HCT116 (cell line): ENCODE measurements around the gene ANXA5. TPM values are rescaled to one million over a fixed set of nuclear protein-coding genes. Genes with fewer than 3 reads are reported as not detected.

ENCODE experiments used
- ATAC-seq: fragments of 200-7000 bp; cut with Tn5 transposase; 2 replicates; pipeline ENCODE4 v1.9.1; 2020; ENCODE audit warnings: mild to moderate bottlenecking, moderate library complexity
- BruUV-seq: library from RNA; stranded (reverse); fragments of 400-500 nt; replicated peaks from 2 replicates; lab custom pipeline; 2021; lab: Mats Ljungman, UMichigan
- CTCF ChIA-PET: fragments of 300-600 bp; sonication (Branson Sonifier 250); formaldehyde crosslinking; loops from one replicate; lab custom pipeline; 2021; ENCODE audit warnings: antibody characterized with exemption; lab: Charles Lee
- POLR2A ChIA-PET: fragments of 300-600, 350-600 bp; sonication (Branson Sonifier 250); formaldehyde crosslinking; loops from one replicate; lab custom pipeline; 2021; ENCODE audit warnings: antibody characterized with exemption; lab: Charles Lee
- RAD21 ChIA-PET, 2 experiments: fragments of 300-600 bp; sonication (Branson Sonifier 250); formaldehyde crosslinking; loops; one replicate each; lab custom pipeline; 2023; ENCODE audit warnings: low total read pairs in 2 of 2; ENCODE audit not compliant: uncharacterized antibody in 2 of 2, unreplicated experiment in 2 of 2, low non-redundant PET in 1 of 2; lab: Charles Lee
- DNase-seq: peaks from one replicate; pipeline ENCODE4 v3.0.0-alpha.2; 2010; ENCODE audit warnings: low read depth, low spot score
- H2AFZ ChIP-seq: fragments of 200-600 bp; shearing (Covaris generic), sonication (generic); 2 replicates; pipeline ENCODE4 v1.6.1; 2017; ENCODE audit warnings: low read depth, mixed run types, mixed read lengths, antibody characterized with exemption, low read length; ENCODE audit not compliant: poor library complexity, severe bottlenecking
- H3K27ac ChIP-seq: 2 replicates; pipeline ENCODE4 v1.5.1; 2012; ENCODE audit warnings: low read depth, low read length
- H3K27me3 ChIP-seq: fragments of 200-600 bp; sonication (generic); 2 replicates; pipeline ENCODE4 v1.6.1; 2016; ENCODE audit warnings: mixed run types, low read length, mixed read lengths; ENCODE audit not compliant: insufficient read depth
- H3K36me3 ChIP-seq, 2 experiments: fragments of 200-500 bp in 1 of 2; fragments of 200-600 bp in 1 of 2; sonication (Bioruptor generic) in 1 of 2; sonication (generic) in 1 of 2; 2 replicates each; pipeline versions ENCODE4 v1.5.1 to v1.6.1; 2014 to 2016; ENCODE audit warnings: low read length in 2 of 2, inconsistent platforms in 1 of 2, mixed read lengths in 1 of 2, mixed run types in 1 of 2; ENCODE audit not compliant: insufficient read depth in 2 of 2, control insufficient read depth in 1 of 2
- H3K4me1 ChIP-seq, 2 experiments: fragments of 200-600 bp in 1 of 2; sonication (generic) in 1 of 2; 2 replicates each; pipeline versions ENCODE4 v1.5.1 to v1.6.1; 2012 to 2017; ENCODE audit warnings: low read length in 2 of 2, inconsistent platforms in 1 of 2, mild to moderate bottlenecking in 1 of 2, mixed read lengths in 1 of 2, mixed run types in 1 of 2, moderate library complexity in 1 of 2; ENCODE audit not compliant: insufficient read depth in 2 of 2, control insufficient read depth in 1 of 2
- H3K4me2 ChIP-seq: fragments of 200-600 bp; sonication (generic); 2 replicates; pipeline ENCODE4 v1.6.1; 2017; ENCODE audit warnings: mixed run types, low read length, mixed read lengths
- H3K4me3 ChIP-seq, 2 experiments: fragments of 200-600 bp in 1 of 2; sonication (generic) in 1 of 2; replicated peaks in 1 of 2; 2 replicates each; pipeline ENCODE4 v1.5.1; 2011 to 2016; ENCODE audit warnings: low read length in 2 of 2, control low read depth in 1 of 2, low read depth in 1 of 2, mild to moderate bottlenecking in 1 of 2, mixed read lengths in 1 of 2, mixed run types in 1 of 2
- H3K79me2 ChIP-seq: fragments of 200-600 bp; sonication (generic); 2 replicates; pipeline ENCODE4 v1.6.1; 2017; ENCODE audit warnings: mild to moderate bottlenecking, mixed run types, low read length, moderate library complexity, mixed read lengths; ENCODE audit not compliant: insufficient read depth
- H3K9ac ChIP-seq: fragments of 200-600 bp; sonication (generic); 2 replicates; pipeline ENCODE4 v1.6.1; 2016; ENCODE audit warnings: low read length, mixed read lengths
- H3K9me2 ChIP-seq: fragments of 200-600 bp; sonication (generic), shearing (Covaris generic); 2 replicates; pipeline ENCODE4 v1.6.1; 2017; ENCODE audit warnings: mixed run types, mild to moderate bottlenecking, moderate library complexity; ENCODE audit not compliant: insufficient read depth
- H3K9me3 ChIP-seq, 2 experiments: fragments of 200-500 bp in 1 of 2; fragments of 200-600 bp in 1 of 2; sonication (Bioruptor generic) in 1 of 2; sonication (generic) in 1 of 2; 2 replicates each; pipeline ENCODE4 v1.6.1; 2014 to 2017; ENCODE audit warnings: low read length in 2 of 2, mixed read lengths in 2 of 2, inconsistent platforms in 1 of 2, low read depth in 1 of 2, mild to moderate bottlenecking in 1 of 2, mixed run types in 1 of 2, moderate library complexity in 1 of 2; ENCODE audit not compliant: control insufficient read depth in 1 of 2, insufficient read depth in 1 of 2
- H4K20me1 ChIP-seq: fragments of 200-600 bp; sonication (generic), shearing (Covaris generic); 2 replicates; pipeline ENCODE4 v1.6.1; 2017; ENCODE audit warnings: mixed run types, mild to moderate bottlenecking, moderate library complexity; ENCODE audit not compliant: insufficient read depth
- CTCF ChIP-seq, 3 experiments: fragments of 200-600 bp in 1 of 3; sonication (generic) in 1 of 3; IDR thresholded peaks in 2 of 3; conservative IDR thresholded peaks in 1 of 3; 2 replicates each; pipeline ENCODE4 v1.5.1; 2012 to 2017; ENCODE audit warnings: low read depth in 2 of 3, low read length in 2 of 3, antibody characterized with exemption in 1 of 3, borderline replicate concordance in 1 of 3, control low read depth in 1 of 3, mild to moderate bottlenecking in 1 of 3, mixed read lengths in 1 of 3, mixed run types in 1 of 3, moderate library complexity in 1 of 3; ENCODE audit not compliant: insufficient read depth in 1 of 3
- EGR1 ChIP-seq: IDR thresholded peaks from 2 replicates; pipeline ENCODE4 v1.6.1; 2012; ENCODE audit warnings: low read depth
- ELF1 ChIP-seq: IDR thresholded peaks from 2 replicates; pipeline ENCODE4 v1.6.1; 2012; ENCODE audit warnings: low read depth, borderline replicate concordance
- EZH2 ChIP-seq: fragments of 200-600 bp; sonication (generic); IDR thresholded peaks from 2 replicates; pipeline ENCODE4 v1.6.1; 2017; ENCODE audit warnings: antibody characterized with exemption, mixed run types
- EZH2phosphoT487 ChIP-seq: fragments of 200-600 bp; IDR thresholded peaks from 2 replicates; pipeline ENCODE4 v1.6.1; 2018; ENCODE audit warnings: antibody characterized with exemption, borderline replicate concordance
- FOSL1 ChIP-seq: IDR thresholded peaks from 2 replicates; pipeline ENCODE4 v1.6.1; 2012; ENCODE audit warnings: low read depth
- JUND ChIP-seq: IDR thresholded peaks from 2 replicates; pipeline ENCODE4 v1.6.1; 2012
- MAX ChIP-seq: IDR thresholded peaks from 2 replicates; pipeline ENCODE4 v1.6.1; 2012
- POLR2A ChIP-seq: IDR thresholded peaks from 2 replicates; pipeline ENCODE4 v1.7.0; 2011; ENCODE audit warnings: borderline replicate concordance; ENCODE audit not compliant: insufficient read depth, insufficient read length; ENCODE audit errors: extremely low read depth
- POLR2AphosphoS5 ChIP-seq: IDR thresholded peaks from 2 replicates; pipeline ENCODE4 v1.6.1; 2011; ENCODE audit warnings: mild to moderate bottlenecking, low read depth, low read length, moderate library complexity
- REST ChIP-seq: IDR thresholded peaks from 2 replicates; pipeline ENCODE4 v1.6.1; 2012; ENCODE audit warnings: low read depth
- SIN3A ChIP-seq: IDR thresholded peaks from 2 replicates; pipeline ENCODE4 v1.6.1; 2012; ENCODE audit warnings: low read depth
- SRF ChIP-seq: IDR thresholded peaks from 2 replicates; pipeline ENCODE4 v1.6.1; 2012; ENCODE audit warnings: low read depth
- ZBTB33 ChIP-seq: IDR thresholded peaks from 2 replicates; pipeline ENCODE4 v1.6.1; 2011; ENCODE audit warnings: mild to moderate bottlenecking, low read length, moderate library complexity; ENCODE audit not compliant: insufficient replicate concordance; ENCODE audit errors: extremely low read depth
- ZNF274 ChIP-seq: fragments of 200-500 bp; sonication (Bioruptor generic); IDR thresholded peaks from 2 replicates; pipeline ENCODE4 v1.6.1; 2014; ENCODE audit warnings: mild to moderate bottlenecking, low read depth, low read length, inconsistent platforms
- intact Hi-C: fragments of 100-400 bp; cut with micrococcal nuclease; formaldehyde crosslinking; loops from 2 replicates; pipeline ENCODE4 v1.10.0; 2022
- total RNA-seq: library from RNA; stranded (reverse); gene quantifications from one replicate; pipeline ENCODE4 v1.2.1, GENCODE V29; 2021; ENCODE audit not compliant: unreplicated experiment

The ANXA5 gene
- total RNA-seq, 1 experiment from 2014 or later: 186 TPM

GRCh38 chr4:121677524-121677923 lies 19.3 kb downstream of the ANXA5 start:
- Histone ChIP-seq H3K9ac (no peak overlapping the region), H3K4me2 (no peak overlapping the region), H3K9me3 (no peaks in the 10 kb centered on the region), H3K4me3 (no peak overlapping the region), H3K4me1 (no peaks in the 10 kb centered on the region), H3K27ac (no peak overlapping the region), H3K79me2 (no peaks in the 10 kb centered on the region), H2AFZ (no peak overlapping the region), H4K20me1 (no peaks in the 10 kb centered on the region; the same call in 1 of the 2 replicates), H3K36me3 (peaks cover 36 to 48% of the 10 kb centered on the region in 2 experiments), H3K9me2 (no peaks in the 10 kb centered on the region), H3K27me3 (no peaks in the 10 kb centered on the region)
- intact Hi-C loops: no loop called here
- CTCF ChIA-PET: no interaction called here
- POLR2A ChIA-PET: no interaction called here
- ATAC-seq (no peak), DNase-seq (no peak)
- BruUV-seq: no TSS peak
- TF ChIP-seq SIN3A (no peak), ZNF274 (no peak), CTCF (IDR thresholded peaks at IDR 0.05 in 2 of 3, conservative IDR thresholded peaks at IDR 0.05 in 1 of 3; ENCODE audit: borderline replicate concordance in 1 of 3, insufficient read depth in 1 of 3, low read depth in 2 of 3, low read length in 2 of 3) (no peak), POLR2A (no peak), SRF (no peak), POLR2AphosphoS5 (no peak), EZH2phosphoT487 (no peak), JUND (no peak), FOSL1 (no peak), MAX (no peak), EGR1 (no peak), ELF1 (no peak), EZH2 (no peak), REST (no peak), ZBTB33 (no peak)
- RAD21 ChIA-PET: no interaction called here
